PC-9 (cell line): ENCODE data around the gene OR1N2.
"Not testable (repeated sequence)": the region's sequence is repeated elsewhere in the genome, so short reads cannot be mapped to it uniquely, and the experiment has no call there.

ENCODE experiments used
- EZH2 ChIP-seq: fragments of 200-600 bp; sonication (generic); IDR thresholded peaks from 2 replicates; pipeline ENCODE4 v1.8.0; 2017; ENCODE audit warnings: antibody characterized with exemption, low read depth
- TF ChIP-seq, protein P1 (sequence below): fragments of 200-600 bp; sonication (generic); conservative IDR thresholded peaks from 2 replicates; pipeline ENCODE4 v1.6.1; 2017; ENCODE audit warnings: mixed run types, antibody characterized with exemption, mild to moderate bottlenecking, moderate library complexity

DNA sequence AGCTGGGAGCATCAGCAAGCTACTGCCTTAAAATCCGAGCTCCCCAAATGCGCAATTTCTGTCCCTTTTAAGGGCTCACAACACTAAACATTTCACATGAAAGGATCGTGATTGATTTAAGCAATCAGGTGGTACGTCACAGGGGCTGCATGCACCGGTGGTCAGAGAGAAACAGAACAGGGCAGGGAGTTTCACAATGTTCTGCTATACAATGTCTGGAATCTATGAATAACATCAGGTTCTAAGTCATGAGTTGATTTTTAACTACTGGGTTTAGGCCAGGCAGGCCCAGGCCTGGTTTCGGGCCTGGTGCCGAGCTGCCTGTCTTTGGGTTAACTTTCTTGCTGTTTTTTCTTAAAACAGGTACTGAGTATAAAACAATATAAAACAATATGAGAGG, 15.8 kb upstream of the OR1N2 start:
- TF ChIP-seq, protein P1, sequence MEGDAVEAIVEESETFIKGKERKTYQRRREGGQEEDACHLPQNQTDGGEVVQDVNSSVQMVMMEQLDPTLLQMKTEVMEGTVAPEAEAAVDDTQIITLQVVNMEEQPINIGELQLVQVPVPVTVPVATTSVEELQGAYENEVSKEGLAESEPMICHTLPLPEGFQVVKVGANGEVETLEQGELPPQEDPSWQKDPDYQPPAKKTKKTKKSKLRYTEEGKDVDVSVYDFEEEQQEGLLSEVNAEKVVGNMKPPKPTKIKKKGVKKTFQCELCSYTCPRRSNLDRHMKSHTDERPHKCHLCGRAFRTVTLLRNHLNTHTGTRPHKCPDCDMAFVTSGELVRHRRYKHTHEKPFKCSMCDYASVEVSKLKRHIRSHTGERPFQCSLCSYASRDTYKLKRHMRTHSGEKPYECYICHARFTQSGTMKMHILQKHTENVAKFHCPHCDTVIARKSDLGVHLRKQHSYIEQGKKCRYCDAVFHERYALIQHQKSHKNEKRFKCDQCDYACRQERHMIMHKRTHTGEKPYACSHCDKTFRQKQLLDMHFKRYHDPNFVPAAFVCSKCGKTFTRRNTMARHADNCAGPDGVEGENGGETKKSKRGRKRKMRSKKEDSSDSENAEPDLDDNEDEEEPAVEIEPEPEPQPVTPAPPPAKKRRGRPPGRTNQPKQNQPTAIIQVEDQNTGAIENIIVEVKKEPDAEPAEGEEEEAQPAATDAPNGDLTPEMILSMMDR: not testable (repeated sequence)
- not testable (repeated sequence) for TF ChIP-seq EZH2
